ENCODE measurements around the gene KRT27.

The KRT27 gene

DNA sequence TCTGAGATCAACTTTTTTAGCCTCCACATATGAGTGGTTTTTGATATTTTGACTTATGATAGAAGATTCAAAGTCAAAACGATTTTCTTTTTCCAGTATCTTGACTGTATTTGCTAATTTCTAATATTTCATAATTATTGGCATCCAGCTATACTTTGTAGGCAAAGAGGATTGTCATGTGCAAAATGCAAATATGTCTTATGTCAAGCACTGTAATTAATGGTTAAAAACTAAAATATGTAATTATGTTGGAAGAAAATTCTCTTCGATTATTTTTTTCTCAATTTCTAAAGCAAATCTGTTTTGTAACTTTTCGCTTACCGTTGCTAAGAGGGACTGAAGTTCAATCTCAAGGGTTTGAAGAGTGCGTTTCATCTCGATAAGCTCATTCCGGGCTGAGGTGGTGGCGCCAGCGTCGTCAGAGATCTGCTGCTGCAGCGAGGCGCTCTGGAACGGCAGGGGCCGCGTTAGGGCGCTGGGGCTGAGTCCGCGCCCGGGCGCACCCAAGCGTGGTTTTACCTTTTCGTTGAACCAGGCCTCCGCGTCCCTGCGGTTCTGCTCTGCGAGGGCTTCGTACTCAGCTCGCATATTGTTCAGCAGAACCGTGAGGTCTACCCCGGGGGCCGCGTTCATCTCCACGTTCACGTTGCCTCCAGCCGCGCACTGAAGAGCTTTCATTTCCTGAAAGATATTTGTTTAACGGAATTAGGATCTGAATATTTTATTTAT, 3.0 kb downstream of the KRT27 start:
- WGBS, result 84% methylated on average over 36 of the region's 37 CpGs
- no peak overlapping the region for H3K4me3 ChIP-seq (ENCODE audit: low read length)
- no peaks in the 10 kb centered on the region for H3K36me3 ChIP-seq (ENCODE audit: insufficient read depth, low read length)
- H3K4me1 ChIP-seq (ENCODE audit: insufficient read depth, low read length), result no peaks in the 10 kb centered on the region
- no peak overlapping the region for H3K9ac ChIP-seq (ENCODE audit: low read depth, low read length)
- no peaks in the 10 kb centered on the region for H3K9me3 ChIP-seq (ENCODE audit: insufficient read depth, low read depth, low read length)
- peaks cover 26% of the 10 kb centered on the region for H3K27me3 ChIP-seq (ENCODE audit: insufficient read depth, low read length)
- no peak overlapping the region for H3K27ac ChIP-seq (ENCODE audit: low read depth, low read length)

GRCh38 chr17:40778461-40778860, 3.9 kb downstream of the KRT27 start:
- no peaks in the 10 kb centered on the region for H3K9me3 ChIP-seq (ENCODE audit: insufficient read depth, low read depth, low read length)
- WGBS, result 95% methylated on average over 4 of the region's 5 CpGs
- H3K9ac ChIP-seq (ENCODE audit: low read depth, low read length), result no peak overlapping the region
- H3K27me3 ChIP-seq (ENCODE audit: insufficient read depth, low read length), result peaks cover 26% of the 10 kb centered on the region
- H3K27ac ChIP-seq (ENCODE audit: low read depth, low read length), result no peak overlapping the region
- no peak overlapping the region for H3K4me3 ChIP-seq (ENCODE audit: low read length)
- no peaks in the 10 kb centered on the region for H3K36me3 ChIP-seq (ENCODE audit: insufficient read depth, low read length)
- no peaks in the 10 kb centered on the region for H3K4me1 ChIP-seq (ENCODE audit: insufficient read depth, low read length)

- Histone ChIP-seq H3K9me3 (ENCODE audit: insufficient read depth, low read depth, low read length) (no peaks in the 10 kb centered on the region), H3K9ac (ENCODE audit: low read depth, low read length) (no peak overlapping the region), H3K36me3 (ENCODE audit: insufficient read depth, low read length) (no peaks in the 10 kb centered on the region), H3K27ac (ENCODE audit: low read depth, low read length) (no peak overlapping the region), H3K4me3 (ENCODE audit: low read length) (no peak overlapping the region), H3K27me3 (ENCODE audit: insufficient read depth, low read length) (peaks cover 26% of the 10 kb centered on the region), H3K4me1 (ENCODE audit: insufficient read depth, low read length) (no peaks in the 10 kb centered on the region)
- WGBS, result 100% methylated on average over 1 of the region's 3 CpGs
These were observed 4.4 kb downstream of the KRT27 start for GRCh38 chr17:40777971-40778370.

DNA sequence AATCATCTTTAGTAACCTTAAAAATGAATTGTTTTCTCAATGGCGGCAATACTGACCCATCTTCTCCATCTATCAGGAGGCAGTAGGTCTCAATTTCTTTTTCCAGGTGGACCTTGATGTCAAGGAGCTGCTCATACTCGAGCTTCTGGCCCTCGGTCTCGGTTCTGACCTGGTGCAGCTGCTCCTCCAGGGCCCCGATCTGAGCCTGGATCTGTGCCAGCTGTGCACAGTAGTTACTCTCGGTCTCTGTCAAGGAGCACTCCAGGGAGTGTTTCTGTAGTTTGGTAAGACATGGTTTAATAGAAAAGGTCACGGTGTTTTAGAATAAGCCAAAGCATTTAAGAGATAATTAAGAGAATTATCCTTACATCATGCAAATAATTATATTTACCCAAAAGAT, 4.9 kb downstream of the KRT27 start:
- Histone ChIP-seq H3K27ac (ENCODE audit: low read depth, low read length) (no peak overlapping the region), H3K27me3 (ENCODE audit: insufficient read depth, low read length) (peaks cover 26% of the 10 kb centered on the region), H3K4me1 (ENCODE audit: insufficient read depth, low read length) (no peaks in the 10 kb centered on the region), H3K36me3 (ENCODE audit: insufficient read depth, low read length) (no peaks in the 10 kb centered on the region), H3K4me3 (ENCODE audit: low read length) (no peak overlapping the region), H3K9me3 (ENCODE audit: insufficient read depth, low read depth, low read length) (no peaks in the 10 kb centered on the region), H3K9ac (ENCODE audit: low read depth, low read length) (no peak overlapping the region)
- WGBS, result 90% methylated on average over 6 of the region's 7 CpGs

GRCh38 chr17:40775945-40776344, 6.4 kb downstream of the KRT27 start:
- H3K9me3 ChIP-seq (ENCODE audit: insufficient read depth, low read depth, low read length), result no peaks in the 10 kb centered on the region
- no peaks in the 10 kb centered on the region for H3K4me1 ChIP-seq (ENCODE audit: insufficient read depth, low read length)
- H3K9ac ChIP-seq (ENCODE audit: low read depth, low read length), result no peak overlapping the region
- peaks cover 35% of the 10 kb centered on the region for H3K27me3 ChIP-seq (ENCODE audit: insufficient read depth, low read length)
- H3K36me3 ChIP-seq (ENCODE audit: insufficient read depth, low read length), result no peaks in the 10 kb centered on the region
- WGBS, result 90% methylated on average over 3 of the region's 4 CpGs
- H3K27ac ChIP-seq (ENCODE audit: low read depth, low read length), result no peak overlapping the region
- H3K4me3 ChIP-seq (ENCODE audit: low read length), result no peak overlapping the region

DNA sequence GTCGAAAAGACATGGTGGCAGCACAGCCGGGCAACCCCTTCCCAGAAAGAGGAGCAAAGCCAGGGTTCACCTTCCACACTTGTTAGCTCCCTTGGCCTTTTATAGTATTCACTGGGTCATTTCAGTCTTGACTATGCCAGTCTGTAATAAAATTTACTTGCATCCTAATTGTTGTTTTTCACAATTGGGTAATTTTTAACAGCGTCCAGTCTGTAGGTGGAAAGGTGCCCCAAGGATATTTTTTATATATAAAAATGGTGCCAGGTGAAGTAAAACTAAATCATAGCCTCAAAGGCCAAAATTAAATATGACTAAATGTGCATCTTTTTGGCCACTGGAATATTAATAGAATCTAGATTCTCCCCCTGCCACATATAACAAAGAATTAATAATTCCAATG, 10.2 kb downstream of the KRT27 start, which contains the start of gene KRT26:
Gene KRT26 (minus strand): TSS at position 101 of the 400 bp plus-strand sequence. CDS start 88 bp downstream, at position 13.
- no peak within 1 kb of the TSS for H3K9ac ChIP-seq (ENCODE audit: low read depth, low read length)
- peaks cover 8% of the 10 kb centered on the region; the same call in 1 of the 2 replicates for H3K27me3 ChIP-seq (ENCODE audit: insufficient read depth, low read length)
- H3K27ac ChIP-seq (ENCODE audit: low read depth, low read length), result no peak within 1 kb of the TSS
- no peaks in the 10 kb centered on the region for H3K9me3 ChIP-seq (ENCODE audit: insufficient read depth, low read depth, low read length)
- H3K4me1 ChIP-seq (ENCODE audit: insufficient read depth, low read length), result no peaks in the 10 kb centered on the region
- H3K4me3 ChIP-seq (ENCODE audit: low read length), result no peak within 1 kb of the TSS
- no peaks in the 10 kb centered on the region for H3K36me3 ChIP-seq (ENCODE audit: insufficient read depth, low read length)
- 98% methylated on average over 3 of the region's 3 CpGs for WGBS

GRCh38 chr17:40765657-40766056, 16.7 kb downstream of the KRT27 start:
- Histone ChIP-seq H3K9me3 (ENCODE audit: insufficient read depth, low read depth, low read length) (peaks cover 25% of the 10 kb centered on the region), H3K4me3 (ENCODE audit: low read length) (no peak overlapping the region), H3K36me3 (ENCODE audit: insufficient read depth, low read length) (no peaks in the 10 kb centered on the region), H3K27me3 (ENCODE audit: insufficient read depth, low read length) (no peaks in the 10 kb centered on the region), H3K27ac (ENCODE audit: low read depth, low read length) (no peak overlapping the region), H3K4me1 (ENCODE audit: insufficient read depth, low read length) (no peaks in the 10 kb centered on the region), H3K9ac (ENCODE audit: low read depth, low read length) (no peak overlapping the region)
- 91% methylated on average over 1 of the region's 2 CpGs for WGBS

GRCh38 chr17:40763752-40764151, 18.6 kb downstream of the KRT27 start:
- peaks cover 34% of the 10 kb centered on the region for H3K9me3 ChIP-seq (ENCODE audit: insufficient read depth, low read depth, low read length)
- WGBS, result 81% methylated on average over 1 of the region's 1 CpG

DNA sequence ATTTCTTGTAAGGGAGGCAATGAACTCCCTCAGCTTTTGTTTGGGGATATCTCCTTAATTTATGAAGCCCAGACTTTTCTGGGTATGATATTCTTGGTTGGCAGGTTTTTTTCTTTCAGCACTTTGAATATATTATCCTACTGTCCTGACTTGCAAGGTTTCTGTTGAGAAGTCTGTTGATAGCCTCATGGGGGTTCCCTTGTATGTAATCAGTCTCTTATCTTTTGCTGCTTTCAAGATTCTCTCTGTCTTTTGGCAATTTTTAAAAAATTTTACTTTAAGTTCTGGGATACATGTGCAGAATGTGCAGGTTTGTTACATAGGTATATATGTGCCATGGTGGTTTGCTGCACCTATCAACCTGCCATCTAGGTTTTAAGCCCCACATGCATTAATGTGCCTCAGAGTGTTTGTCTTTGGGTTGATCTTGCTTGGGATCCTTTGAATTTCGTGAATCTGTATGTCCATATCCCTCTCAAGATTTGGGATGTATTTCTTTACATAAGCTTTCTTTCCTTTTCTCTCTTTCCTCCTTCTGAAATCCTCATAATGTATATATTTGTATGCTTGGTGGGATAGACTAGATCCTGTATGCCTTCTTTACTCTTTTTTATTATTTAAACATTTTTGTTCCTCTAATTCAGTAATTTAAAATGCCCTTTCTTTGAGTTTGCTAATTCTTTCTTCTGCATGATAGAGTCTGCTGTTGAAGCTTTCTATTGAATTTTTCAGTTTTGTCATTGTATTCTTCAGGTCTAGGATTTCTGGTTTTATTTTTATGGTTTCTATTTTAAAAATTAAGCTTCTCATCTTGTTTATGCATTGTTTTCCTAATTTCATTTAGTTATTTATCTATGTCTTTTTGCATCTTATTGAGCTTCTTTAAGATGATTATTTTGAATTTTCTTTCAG, 22.0 kb downstream of the KRT27 start:
- Histone ChIP-seq H3K4me1 (ENCODE audit: insufficient read depth, low read length) (no peaks in the 10 kb centered on the region), H3K27me3 (ENCODE audit: insufficient read depth, low read length) (no peaks in the 10 kb centered on the region), H3K4me3 (ENCODE audit: low read length) (no peak overlapping the region), H3K36me3 (ENCODE audit: insufficient read depth, low read length) (no peaks in the 10 kb centered on the region), H3K27ac (ENCODE audit: low read depth, low read length) (no peak overlapping the region), H3K9ac (ENCODE audit: low read depth, low read length) (no peak overlapping the region), H3K9me3 (ENCODE audit: insufficient read depth, low read depth, low read length) (peaks cover 34% of the 10 kb centered on the region)
- no CpG with 5 or more reads among the region's 1 CpG for WGBS

More at GRCh38 chr17:40763752-40764151, 18.6 kb downstream of the KRT27 start:
- H3K4me3 ChIP-seq (ENCODE audit: low read length), result no peak overlapping the region
- no peaks in the 10 kb centered on the region for H3K36me3 ChIP-seq (ENCODE audit: insufficient read depth, low read length)
- no peaks in the 10 kb centered on the region for H3K4me1 ChIP-seq (ENCODE audit: insufficient read depth, low read length)
- H3K27me3 ChIP-seq (ENCODE audit: insufficient read depth, low read length), result no peaks in the 10 kb centered on the region
- no peak overlapping the region for H3K27ac ChIP-seq (ENCODE audit: low read depth, low read length)
- H3K9ac ChIP-seq (ENCODE audit: low read depth, low read length), result no peak overlapping the region

GRCh38 chr17:40755231-40755630, 27.1 kb downstream of the KRT27 start, which contains the start of gene KRT25:
TSS of gene KRT25 (minus strand) at chr17:40755331. CDS start at chr17:40755271, 60 bp downstream.
- no peaks in the 10 kb centered on the region for H3K36me3 ChIP-seq (ENCODE audit: insufficient read depth, low read length)
- H3K9me3 ChIP-seq (ENCODE audit: insufficient read depth, low read depth, low read length), result peaks cover 6% of the 10 kb centered on the region; the same call in 1 of the 2 replicates
- WGBS, result 92% methylated on average over 4 of the region's 4 CpGs
- H3K9ac ChIP-seq (ENCODE audit: low read depth, low read length), result no peak within 1 kb of the TSS
- H3K27me3 ChIP-seq (ENCODE audit: insufficient read depth, low read length), result no peaks in the 10 kb centered on the region
- no peak within 1 kb of the TSS for H3K4me3 ChIP-seq (ENCODE audit: low read length)
- H3K27ac ChIP-seq (ENCODE audit: low read depth, low read length), result no peak within 1 kb of the TSS
- no peaks in the 10 kb centered on the region for H3K4me1 ChIP-seq (ENCODE audit: insufficient read depth, low read length)

DNA sequence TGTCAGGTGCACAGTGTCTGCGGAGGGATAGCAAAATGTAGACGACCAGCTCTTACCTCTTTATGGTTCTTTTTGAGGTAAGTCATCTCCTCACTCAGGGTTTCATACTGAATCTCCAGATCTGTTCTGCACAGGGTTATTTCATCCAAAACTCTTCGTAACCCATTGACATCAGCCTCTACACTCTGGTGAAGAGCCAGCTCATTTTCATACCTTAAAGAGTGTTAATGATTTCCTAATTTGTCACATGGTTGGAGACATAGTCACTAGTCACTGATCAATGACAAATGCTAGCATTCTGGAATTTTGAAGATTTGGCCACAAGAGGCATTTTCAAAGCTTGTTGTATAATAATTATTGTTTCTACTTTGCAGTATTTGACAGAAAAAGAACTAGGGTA, 28.5 kb downstream of the KRT27 start:
- Histone ChIP-seq H3K27ac (ENCODE audit: low read depth, low read length) (no peak overlapping the region), H3K4me1 (ENCODE audit: insufficient read depth, low read length) (no peaks in the 10 kb centered on the region), H3K27me3 (ENCODE audit: insufficient read depth, low read length) (no peaks in the 10 kb centered on the region), H3K9me3 (ENCODE audit: insufficient read depth, low read depth, low read length) (peaks cover under 1% of the 10 kb centered on the region; the same call in 1 of the 2 replicates), H3K36me3 (ENCODE audit: insufficient read depth, low read length) (no peaks in the 10 kb centered on the region), H3K4me3 (ENCODE audit: low read length) (no peak overlapping the region), H3K9ac (ENCODE audit: low read depth, low read length) (no peak overlapping the region)
- WGBS, result 89% methylated on average over 3 of the region's 3 CpGs

All from HUES64 (cell line).